GM12891 (cell line): ENCODE measurements around the gene HAT1.

ENCODE experiments used
- POLR2A ChIP-seq: IDR thresholded peaks from 2 replicates; pipeline ENCODE4 v1.6.1; 2011; ENCODE audit warnings: low read depth, low read length, control low read depth
- TAF1 ChIP-seq: IDR thresholded peaks from 2 replicates; pipeline ENCODE4 v1.6.1; 2011; ENCODE audit warnings: low read depth, low read length, control low read depth

GRCh38 chr2:171956135-171956825, 34.0 kb downstream of the HAT1 start:
- TF ChIP-seq POLR2A: no peak
- no peak for TF ChIP-seq TAF1
